H9 (cell line): ENCODE measurements around the gene DBN1. TPM values are rescaled to one million over a fixed set of nuclear protein-coding genes. Genes with fewer than 3 reads are reported as not detected.

Experiments used
- DNase-seq: peaks from one replicate; pipeline ENCODE4 v3.0.0-alpha.2; 2017
- H2AFZ ChIP-seq: one replicate; pipeline ENCODE4 v1.6.1; 2013; ENCODE audit warnings: mild to moderate bottlenecking, low read length, control low read depth, moderate library complexity
- H2AK5ac ChIP-seq: 2 replicates; pipeline ENCODE4 v1.6.1; 2013; ENCODE audit warnings: low read length, control low read depth, mixed read lengths; ENCODE audit not compliant: insufficient read length
- H2BK120ac ChIP-seq: one replicate; pipeline ENCODE4 v1.6.1; 2013; ENCODE audit warnings: low read depth, mild to moderate bottlenecking, low read length, control low read depth, inconsistent platforms; ENCODE audit not compliant: poor library complexity, severe bottlenecking
- H2BK12ac ChIP-seq: 2 replicates; pipeline ENCODE4 v1.6.1; 2013; ENCODE audit warnings: low read length, control low read depth, mixed read lengths, low read depth; ENCODE audit not compliant: insufficient read length
- H2BK15ac ChIP-seq: 2 replicates; pipeline ENCODE4 v1.6.1; 2013; ENCODE audit warnings: low read depth, low read length, control low read depth
- H2BK20ac ChIP-seq: one replicate; pipeline ENCODE4 v1.6.1; 2013; ENCODE audit warnings: low read depth, mild to moderate bottlenecking, low read length, control low read depth, inconsistent platforms; ENCODE audit not compliant: poor library complexity, severe bottlenecking
- H2BK5ac ChIP-seq: 2 replicates; pipeline ENCODE4 v1.6.1; 2013; ENCODE audit warnings: low read length, control low read depth, mixed read lengths; ENCODE audit not compliant: insufficient read length
- H3K14ac ChIP-seq: 2 replicates; pipeline ENCODE4 v1.6.1; 2013; ENCODE audit warnings: low read length, control low read depth; ENCODE audit not compliant: insufficient read depth
- H3K18ac ChIP-seq: 2 replicates; pipeline ENCODE4 v1.6.1; 2013; ENCODE audit warnings: low read depth, mild to moderate bottlenecking, mixed read lengths, low read length, control low read depth; ENCODE audit not compliant: insufficient read length
- H3K23ac ChIP-seq: 2 replicates; pipeline ENCODE4 v1.6.1; 2013; ENCODE audit warnings: low read length, control low read depth, mixed read lengths, low read depth; ENCODE audit not compliant: insufficient read length
- H3K23me2 ChIP-seq: 2 replicates; pipeline ENCODE4 v1.6.1; 2013; ENCODE audit warnings: low read depth, mild to moderate bottlenecking, mixed read lengths, low read length, control low read depth; ENCODE audit not compliant: insufficient read length, poor library complexity, severe bottlenecking
- H3K27ac ChIP-seq: 2 replicates; pipeline ENCODE4 v1.5.1; 2013; ENCODE audit warnings: low read length, control low read depth, mixed read lengths, low read depth; ENCODE audit not compliant: insufficient read length
- H3K27me3 ChIP-seq: 2 replicates; pipeline ENCODE4 v1.6.1; 2013; ENCODE audit warnings: low read length, control low read depth, inconsistent platforms; ENCODE audit not compliant: insufficient read depth
- H3K4ac ChIP-seq: 2 replicates; pipeline ENCODE4 v1.6.1; 2013; ENCODE audit warnings: low read depth, mild to moderate bottlenecking, control low read depth, inconsistent platforms, low read length, moderate library complexity
- H3K4me1 ChIP-seq: 2 replicates; pipeline ENCODE4 v1.6.1; 2013; ENCODE audit warnings: low read length, control low read depth, inconsistent platforms; ENCODE audit not compliant: insufficient read depth
- H3K4me2 ChIP-seq: 2 replicates; pipeline ENCODE4 v1.6.1; 2013; ENCODE audit warnings: low read length, control low read depth, mixed read lengths; ENCODE audit not compliant: insufficient read length, insufficient read depth
- H3K56ac ChIP-seq: 2 replicates; pipeline ENCODE4 v1.6.1; 2013; ENCODE audit warnings: low read depth, mild to moderate bottlenecking, mixed read lengths, low read length, control low read depth; ENCODE audit not compliant: insufficient read length
- H3K79me1 ChIP-seq: 2 replicates; pipeline ENCODE4 v1.6.1; 2013; ENCODE audit warnings: low read depth, mild to moderate bottlenecking, moderate library complexity, low read length, control low read depth, inconsistent platforms; ENCODE audit not compliant: insufficient read depth, poor library complexity, severe bottlenecking
- H3K79me2 ChIP-seq: 2 replicates; pipeline ENCODE4 v1.6.1; 2013; ENCODE audit warnings: low read length, control low read depth, inconsistent platforms; ENCODE audit not compliant: insufficient read depth
- H3K9ac ChIP-seq: 2 replicates; pipeline ENCODE4 v1.6.1; 2013; ENCODE audit warnings: low read length, control low read depth, mixed read lengths; ENCODE audit not compliant: insufficient read length; ENCODE audit errors: extremely low read depth
- H3K9me3 ChIP-seq: one replicate; pipeline ENCODE4 v1.6.1; 2013; ENCODE audit warnings: low read depth, low read length, inconsistent platforms; ENCODE audit not compliant: control insufficient read depth
- H3T11ph ChIP-seq: one replicate; pipeline ENCODE4 v1.6.1; 2013; ENCODE audit warnings: mild to moderate bottlenecking, low read length, control low read depth, inconsistent platforms
- H4K20me1 ChIP-seq: one replicate; pipeline ENCODE4 v1.6.1; 2013; ENCODE audit not compliant: control insufficient read depth, insufficient read length, insufficient read depth
- H4K5ac ChIP-seq: 2 replicates; pipeline ENCODE4 v1.6.1; 2013; ENCODE audit warnings: low read depth, mild to moderate bottlenecking, mixed read lengths, low read length, control low read depth; ENCODE audit not compliant: insufficient read length
- H4K8ac ChIP-seq: replicated peaks from 2 replicates; pipeline ENCODE4 v1.6.1; 2013; ENCODE audit warnings: low read length, control low read depth, mixed read lengths, low read depth; ENCODE audit not compliant: insufficient read length
- H4K91ac ChIP-seq: 2 replicates; pipeline ENCODE4 v1.6.1; 2013; ENCODE audit warnings: low read depth, mild to moderate bottlenecking, moderate library complexity, mixed read lengths, low read length, control low read depth; ENCODE audit not compliant: insufficient read length
- H3K27ac Mint-ChIP-seq, 3 experiments: 2 replicates in 2 of 3; 3 replicates in 1 of 3; pipeline ENCODE4 v1.8.0; 2020 to 2021; ENCODE audit warnings: mixed read lengths in 3 of 3, mild to moderate bottlenecking in 1 of 3, moderate library complexity in 1 of 3
- H3K27me3 Mint-ChIP-seq: 2 replicates; pipeline ENCODE4 v1.8.0; 2021; ENCODE audit warnings: low read depth, mild to moderate bottlenecking, moderate library complexity, mixed read lengths
- H3K36me3 Mint-ChIP-seq, 3 experiments: 2 replicates in 2 of 3; 3 replicates in 1 of 3; pipeline ENCODE4 v1.8.0; 2020 to 2021; ENCODE audit warnings: low read depth in 3 of 3, mixed read lengths in 3 of 3; ENCODE audit not compliant: insufficient read depth in 1 of 3
- H3K4me1 Mint-ChIP-seq, 2 experiments: 2 replicates each; pipeline ENCODE4 v1.8.0; 2020; ENCODE audit warnings: mixed read lengths in 2 of 2
- H3K4me3 Mint-ChIP-seq, 2 experiments: 2 replicates in 1 of 2; 3 replicates in 1 of 2; pipeline ENCODE4 v1.8.0; 2020 to 2021; ENCODE audit warnings: mild to moderate bottlenecking in 2 of 2, mixed read lengths in 2 of 2, moderate library complexity in 1 of 2
- H3K9me3 Mint-ChIP-seq, 2 experiments: 2 replicates in 1 of 2; 3 replicates in 1 of 2; pipeline ENCODE4 v1.8.0; 2020; ENCODE audit warnings: mild to moderate bottlenecking in 2 of 2, mixed read lengths in 2 of 2, moderate library complexity in 1 of 2
- WGBS: extraction: QIAGEN DNeasy Blood & Tissue Kit; methylation state at CpG from one replicate; pipeline ENCODE4 v1.1.7; 2013; ENCODE audit warnings: missing lambda C conversion rate, low lambda C conversion rate, mixed read lengths; ENCODE audit not compliant: insufficient read length; ENCODE audit errors: extremely low coverage; 5-methylcytosine and 5-hydroxymethylcytosine counted together
- total RNA-seq: library from RNA; stranded (reverse); gene quantifications from 2 replicates; pipeline ENCODE4 v1.2.1, GENCODE V29; 2021
- TF ChIP-seq, protein P1 (sequence below): fragments of 200-600 bp; sonication (generic); conservative IDR thresholded peaks from 3 replicates; pipeline ENCODE4 v1.8.0; 2021; ENCODE audit warnings: antibody characterized with exemption, mild to moderate bottlenecking

Gene DBN1
- total RNA-seq, 1 experiment from 2014 or later = 340 TPM

DNA sequence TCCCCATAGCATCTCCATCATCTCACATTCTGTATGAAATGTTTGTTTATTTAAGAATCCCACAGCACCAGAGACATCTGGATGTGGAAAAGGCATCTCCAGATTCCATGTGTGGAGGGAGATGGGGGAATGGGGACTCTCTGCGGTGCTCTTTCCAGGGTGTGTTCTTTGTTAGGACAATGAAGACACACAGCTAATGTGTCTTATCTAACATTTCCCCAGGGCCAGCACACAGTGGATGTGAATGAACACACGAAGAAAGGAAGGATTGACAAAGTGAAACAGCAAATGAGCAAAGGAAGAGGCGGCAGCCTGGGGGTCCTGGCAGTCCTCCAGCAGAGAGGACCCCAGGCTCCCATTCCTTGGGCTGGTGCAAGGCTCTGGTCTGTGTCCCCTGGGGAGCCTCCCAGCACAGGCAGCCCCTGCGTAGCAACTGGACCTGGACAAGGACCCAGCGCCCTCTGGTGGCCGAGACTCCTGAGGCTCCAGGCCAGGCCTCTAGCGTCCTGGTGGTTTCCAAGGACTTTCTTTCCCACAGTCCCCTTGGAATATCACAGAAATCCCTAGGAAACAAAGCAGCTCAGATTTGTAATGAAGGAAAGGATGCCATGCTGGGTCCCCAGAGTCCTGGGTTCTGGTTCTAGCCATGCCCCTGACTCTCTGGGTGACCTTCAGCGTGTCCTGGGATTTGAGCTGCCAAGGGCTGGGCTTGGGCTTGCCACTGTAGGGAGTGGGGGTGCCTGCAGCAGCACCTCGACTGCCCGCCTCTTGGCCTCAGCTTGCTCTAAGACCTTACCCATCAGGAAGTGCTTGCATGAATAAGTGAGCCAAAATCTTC is 27.5 kb upstream of the DBN1 start:
- no peaks in the 10 kb centered on the region; the same call in 1 of the 2 replicates for H3K27me3 ChIP-seq
- H2BK15ac ChIP-seq = no peak overlapping the region
- DNase-seq = peak; percentile 94
- H3K79me1 ChIP-seq = no peaks in the 10 kb centered on the region
- Mint-ChIP-seq H3K4me1 (peaks cover 26 to 36% of the 10 kb centered on the region in 2 experiments), H3K4me3 (no peak overlapping the region), H3K27me3 (peaks cover 29% of the 10 kb centered on the region), H3K9me3 (no peaks in the 10 kb centered on the region), H3K27ac (no peak overlapping the region), H3K36me3 (peaks cover 0 to 4% (median 0%) of the 10 kb centered on the region in 3 experiments; a peak in 2 of 7 replicates)
- H4K20me1 ChIP-seq = no peaks in the 10 kb centered on the region
- no peak overlapping the region for H2BK120ac ChIP-seq
- TF ChIP-seq, protein P1, sequence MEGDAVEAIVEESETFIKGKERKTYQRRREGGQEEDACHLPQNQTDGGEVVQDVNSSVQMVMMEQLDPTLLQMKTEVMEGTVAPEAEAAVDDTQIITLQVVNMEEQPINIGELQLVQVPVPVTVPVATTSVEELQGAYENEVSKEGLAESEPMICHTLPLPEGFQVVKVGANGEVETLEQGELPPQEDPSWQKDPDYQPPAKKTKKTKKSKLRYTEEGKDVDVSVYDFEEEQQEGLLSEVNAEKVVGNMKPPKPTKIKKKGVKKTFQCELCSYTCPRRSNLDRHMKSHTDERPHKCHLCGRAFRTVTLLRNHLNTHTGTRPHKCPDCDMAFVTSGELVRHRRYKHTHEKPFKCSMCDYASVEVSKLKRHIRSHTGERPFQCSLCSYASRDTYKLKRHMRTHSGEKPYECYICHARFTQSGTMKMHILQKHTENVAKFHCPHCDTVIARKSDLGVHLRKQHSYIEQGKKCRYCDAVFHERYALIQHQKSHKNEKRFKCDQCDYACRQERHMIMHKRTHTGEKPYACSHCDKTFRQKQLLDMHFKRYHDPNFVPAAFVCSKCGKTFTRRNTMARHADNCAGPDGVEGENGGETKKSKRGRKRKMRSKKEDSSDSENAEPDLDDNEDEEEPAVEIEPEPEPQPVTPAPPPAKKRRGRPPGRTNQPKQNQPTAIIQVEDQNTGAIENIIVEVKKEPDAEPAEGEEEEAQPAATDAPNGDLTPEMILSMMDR = peak; percentile 99
- H3K27ac ChIP-seq = no peak overlapping the region
- no peak overlapping the region for H3K23ac ChIP-seq
- no peak overlapping the region for H3K4me2 ChIP-seq
- no peak overlapping the region for H2BK5ac ChIP-seq
- no peak overlapping the region for H3K56ac ChIP-seq
- H3K4ac ChIP-seq = no peak overlapping the region
- no peaks in the 10 kb centered on the region for H3K9me3 ChIP-seq
- H2BK12ac ChIP-seq = no peak overlapping the region
- no peak overlapping the region for H3K14ac ChIP-seq
- peaks cover 2% of the 10 kb centered on the region; the same call in 1 of the 2 replicates for H3K4me1 ChIP-seq
- no peak overlapping the region for H2AFZ ChIP-seq
- no peak overlapping the region for H4K5ac ChIP-seq
- no peak overlapping the region for H2BK20ac ChIP-seq
- no peak overlapping the region for H4K91ac ChIP-seq
- peaks cover 4% of the 10 kb centered on the region for H3K23me2 ChIP-seq
- no peak overlapping the region for H3K9ac ChIP-seq
- no CpG with 5 or more reads among the region's 10 CpGs for WGBS
- no peak overlapping the region for H3K18ac ChIP-seq
- no peak overlapping the region for H3T11ph ChIP-seq
- H2AK5ac ChIP-seq = no peak overlapping the region
- H4K8ac ChIP-seq = no peak overlapping the region
- no peaks in the 10 kb centered on the region for H3K79me2 ChIP-seq
